H1 (cell line): ENCODE measurements around the gene BSPRY. TPM values are rescaled to one million over a fixed set of nuclear protein-coding genes. Genes with fewer than 3 reads are reported as not detected.

Experiments
- ASH2L ChIP-seq: fragments of 200-600, 300-600 bp; sonication (generic); IDR thresholded peaks from one replicate; pipeline ENCODE4 v1.7.1; 2017; ENCODE audit warnings: low read length
- BCL11A ChIP-seq, 2 experiments: IDR thresholded peaks; one replicate each; pipeline ENCODE4 v1.6.1; 2011; ENCODE audit warnings: low read depth in 2 of 2, low read length in 2 of 2, mild to moderate bottlenecking in 2 of 2
- BRCA1 ChIP-seq: IDR thresholded peaks from 2 replicates; pipeline ENCODE4 v1.6.1; 2012; ENCODE audit warnings: low read depth, low read length, improper control_type of control experiment
- E2F6 ChIP-seq: IDR thresholded peaks from 2 replicates; pipeline ENCODE4 v1.6.1; 2012; ENCODE audit warnings: inconsistent platforms
- FOSL1 ChIP-seq: IDR thresholded peaks from 2 replicates; pipeline ENCODE4 v1.6.1; 2011; ENCODE audit warnings: mild to moderate bottlenecking, low read depth, low read length, moderate library complexity; ENCODE audit not compliant: insufficient read depth
- GTF2F1 ChIP-seq: IDR thresholded peaks from 2 replicates; pipeline ENCODE4 v1.6.1; 2012; ENCODE audit warnings: low read depth, low read length, improper control_type of control experiment, borderline replicate concordance
- JUND ChIP-seq: IDR thresholded peaks from 2 replicates; pipeline ENCODE4 v1.6.1; 2011; ENCODE audit warnings: mild to moderate bottlenecking, improper control_type of control experiment, low read length
- MAFK ChIP-seq: IDR thresholded peaks from 2 replicates; pipeline ENCODE4 v1.6.1; 2012; ENCODE audit warnings: low read depth, mild to moderate bottlenecking, improper control_type of control experiment, low read length
- MAX ChIP-seq: IDR thresholded peaks from 2 replicates; pipeline ENCODE4 v1.6.1; 2012; ENCODE audit warnings: inconsistent platforms
- NANOG ChIP-seq: IDR thresholded peaks from 2 replicates; pipeline ENCODE4 v1.6.1; 2011; ENCODE audit warnings: low read length, low read depth, mild to moderate bottlenecking, inconsistent platforms; ENCODE audit not compliant: insufficient read depth, poor library complexity, severe bottlenecking
- NRF1 ChIP-seq: IDR thresholded peaks from 2 replicates; pipeline ENCODE4 v1.6.1; 2011; ENCODE audit warnings: mild to moderate bottlenecking, low read depth, low read length, improper control_type of control experiment
- PHF8 ChIP-seq: fragments of 200-600 bp; sonication (generic); conservative IDR thresholded peaks from 2 replicates; pipeline ENCODE4 v1.7.1; 2012; ENCODE audit warnings: low read depth, mild to moderate bottlenecking, inconsistent platforms, low read length, moderate library complexity
- POU5F1 ChIP-seq: IDR thresholded peaks from 2 replicates; pipeline ENCODE4 v1.6.1; 2011; ENCODE audit warnings: low read depth, mild to moderate bottlenecking, low read length, moderate library complexity
- RBBP5 ChIP-seq: IDR thresholded peaks from 2 replicates; pipeline ENCODE4 v1.7.1; 2012; ENCODE audit warnings: low read depth, mild to moderate bottlenecking, inconsistent platforms, low read length, moderate library complexity, borderline replicate concordance
- RXRA ChIP-seq: IDR thresholded peaks from 2 replicates; pipeline ENCODE4 v1.6.1; 2011; ENCODE audit warnings: low read depth, mild to moderate bottlenecking, low read length, moderate library complexity; ENCODE audit not compliant: insufficient read depth
- SAP30 ChIP-seq: fragments of 300-600 bp; sonication (generic); IDR thresholded peaks from 2 replicates; pipeline ENCODE4 v1.7.1; 2012; ENCODE audit warnings: low read length, moderate library complexity, mild to moderate bottlenecking, inconsistent platforms; ENCODE audit not compliant: insufficient read depth, insufficient replicate concordance
- SIRT6 ChIP-seq: IDR thresholded peaks from one replicate; pipeline ENCODE4 v1.7.1; 2012; ENCODE audit warnings: low read length, inconsistent platforms
- SP1 ChIP-seq: IDR thresholded peaks from 2 replicates; pipeline ENCODE4 v1.6.1; 2011; ENCODE audit warnings: low read depth, low read length
- SUZ12 ChIP-seq: fragments of 200-600 bp; sonication (generic); IDR thresholded peaks from 2 replicates; pipeline ENCODE4 v1.6.1; 2012; ENCODE audit warnings: mild to moderate bottlenecking, inconsistent platforms, low read length, moderate library complexity, mixed read lengths
- TAF7 ChIP-seq: optimal IDR thresholded peaks from 2 replicates; pipeline ENCODE3; 2011; ENCODE audit warnings: low read depth, mild to moderate bottlenecking, inconsistent platforms, low read length, moderate library complexity, borderline replicate concordance
- TCF12 ChIP-seq: IDR thresholded peaks from 2 replicates; pipeline ENCODE4 v1.6.1; 2011; ENCODE audit warnings: low read depth, mild to moderate bottlenecking, low read length
- USF2 ChIP-seq: IDR thresholded peaks from 2 replicates; pipeline ENCODE4 v1.6.1; 2011; ENCODE audit warnings: low read length, improper control_type of control experiment
- YY1 ChIP-seq: IDR thresholded peaks from 2 replicates; pipeline ENCODE4 v1.6.1; 2011; ENCODE audit warnings: low read depth, mild to moderate bottlenecking, low read length
- polyA plus RNA-seq, 7 experiments: library from polyadenylated mRNA; depleted of rRNA in 3 of 7; stranded (reverse) in 5 of 7; unstranded in 2 of 7; fragments of >200 nt in 5 of 7; fragments of 200-250 nt in 2 of 7; gene quantifications; 1 replicate in 5 of 7; 2 replicates in 1 of 7; 4 replicates in 1 of 7; pipeline versions ENCODE4 v1.2.1 to v1.2.3, GENCODE V29; 2011 to 2013; ENCODE audit warnings: missing spikeins in 2 of 7, mixed read lengths in 2 of 7
- total RNA-seq: library from RNA; stranded (reverse); fragmentation: NEBNext Ultra II Directional; extraction: Animal tissue kit (Norgen Biotek cat#: 25700); gene quantifications from 2 replicates; pipeline ENCODE4 v1.2.1, GENCODE V29; 2021

Gene BSPRY
- total and polyA plus RNA-seq, 2 of the 8 experiments (the other 6 are each of a cell fraction or from before 2014, with no cell fraction given): 5.5 to 10.9 TPM

- no peak for TF ChIP-seq USF2
- no peak for TF ChIP-seq NRF1
- TF ChIP-seq YY1: peak; percentile 71
- TF ChIP-seq POU5F1: no peak
- no peak for TF ChIP-seq RBBP5
- no peak for TF ChIP-seq NANOG
- peak; percentile 78 for TF ChIP-seq E2F6
- TF ChIP-seq JUND: 0 out of 2 replicates have a peak, but pooled peaks have one; percentile 35
- peak; percentile 93 for TF ChIP-seq ASH2L
- TF ChIP-seq SAP30: no peak
- peak; percentile 49; the same call in 1 of the 2 replicates for TF ChIP-seq BRCA1
- TF ChIP-seq TCF12: 0 out of 2 replicates have a peak, but pooled peaks have one; percentile 44
- TF ChIP-seq SIRT6: no peak
- TF ChIP-seq RXRA: no peak
- peak; percentile 67 for TF ChIP-seq PHF8
- TF ChIP-seq SP1: peak; percentile 77; the same call in 1 of the 2 replicates
- peak; percentile 83 for TF ChIP-seq TAF7
- TF ChIP-seq BCL11A (IDR thresholded peaks at IDR 0.05; ENCODE audit: low read depth in 2 of 2, low read length in 2 of 2): no peak
- peak; percentile 91 for TF ChIP-seq MAX
- no peak for TF ChIP-seq GTF2F1
- no peak for TF ChIP-seq FOSL1
- no peak for TF ChIP-seq SUZ12
- TF ChIP-seq MAFK: no peak
Observed at GRCh38 chr9:113340011-113340699, 9.2 kb upstream of the BSPRY start, which contains the start of gene WDR31 (continued).
